Glutamatergic neuron (in vitro differentiated cells): Measurements from ENCODE around the gene CRIM1. TPM values are rescaled to one million over a fixed set of nuclear protein-coding genes. Genes with fewer than 3 reads are reported as not detected.

Experiments used
- DNase-seq: peaks from one replicate; pipeline ENCODE4 v3.0.0; 2022
- H3K27ac Mint-ChIP-seq: one replicate; pipeline ENCODE4 v1.8.0; 2020; ENCODE audit warnings: mild to moderate bottlenecking, mixed read lengths, inconsistent platforms; ENCODE audit not compliant: unreplicated experiment
- H3K27me3 Mint-ChIP-seq: one replicate; pipeline ENCODE4 v1.8.0; 2020; ENCODE audit warnings: mild to moderate bottlenecking, moderate library complexity, mixed read lengths, inconsistent platforms; ENCODE audit not compliant: unreplicated experiment
- H3K36me3 Mint-ChIP-seq: one replicate; pipeline ENCODE4 v1.8.0; 2020; ENCODE audit warnings: mild to moderate bottlenecking, mixed read lengths, inconsistent platforms; ENCODE audit not compliant: unreplicated experiment
- H3K4me1 Mint-ChIP-seq: one replicate; pipeline ENCODE4 v1.8.0; 2020; ENCODE audit warnings: mild to moderate bottlenecking, low read depth, mixed read lengths, inconsistent platforms; ENCODE audit not compliant: unreplicated experiment
- H3K4me3 Mint-ChIP-seq: one replicate; pipeline ENCODE4 v1.8.0; 2020; ENCODE audit warnings: mild to moderate bottlenecking, mixed read lengths, inconsistent platforms; ENCODE audit not compliant: unreplicated experiment
- H3K9me3 Mint-ChIP-seq: one replicate; pipeline ENCODE4 v1.8.0; 2020; ENCODE audit warnings: mild to moderate bottlenecking, moderate library complexity, mixed read lengths, inconsistent platforms; ENCODE audit not compliant: unreplicated experiment
- CTCF ChIP-seq: fragments of 200-600 bp; sonication (generic); IDR thresholded peaks from one replicate; pipeline ENCODE4 v1.5.0; 2021; ENCODE audit not compliant: partially characterized antibody, unreplicated experiment
- total RNA-seq: library from RNA; stranded (reverse); fragmentation: NEBNext Ultra II Directional; extraction: Animal tissue kit (Norgen Biotek cat#: 25700); gene quantifications from one replicate; pipeline ENCODE4 v1.2.1, GENCODE V29; 2021; ENCODE audit not compliant: unreplicated experiment

CRIM1 gene
- total RNA-seq, 1 donor from 2014 or later = 35.7 TPM

DNA sequence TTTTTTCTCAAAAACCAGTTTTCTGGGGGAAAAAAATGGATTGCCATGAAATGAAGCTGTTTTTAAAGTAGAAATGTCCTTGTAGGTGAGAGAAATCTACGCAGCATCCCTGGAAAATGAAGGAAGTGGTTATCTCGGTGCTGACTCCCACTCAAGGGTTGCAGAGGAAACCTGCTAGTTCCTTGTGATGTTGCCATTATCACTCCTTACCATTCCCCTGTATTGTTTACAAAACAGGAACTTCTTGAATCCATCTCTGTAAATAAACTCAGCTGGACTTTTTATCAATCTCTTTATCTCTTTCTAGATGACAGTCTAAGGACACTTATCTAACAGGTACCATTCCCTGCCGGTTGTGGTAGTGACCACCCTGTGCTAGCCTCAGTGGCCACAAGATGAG is 181.2 kb downstream of the CRIM1 start:
- Mint-ChIP-seq H3K27ac (no peak overlapping the region), H3K4me3 (no peak overlapping the region), H3K9me3 (peaks cover 3% of the 10 kb centered on the region), H3K27me3 (peaks cover 2% of the 10 kb centered on the region), H3K4me1 (no peaks in the 10 kb centered on the region), H3K36me3 (no peaks in the 10 kb centered on the region)
- TF ChIP-seq CTCF = no peak
- no peak for DNase-seq

- H3K4me3 Mint-ChIP-seq = no peak overlapping the region
- peaks cover 2% of the 10 kb centered on the region for H3K27me3 Mint-ChIP-seq
- peaks cover 3% of the 10 kb centered on the region for H3K9me3 Mint-ChIP-seq
- no peaks in the 10 kb centered on the region for H3K4me1 Mint-ChIP-seq
- DNase-seq = no peak
- no peak for TF ChIP-seq CTCF
- H3K36me3 Mint-ChIP-seq = no peaks in the 10 kb centered on the region
- H3K27ac Mint-ChIP-seq = no peak overlapping the region
Measured at GRCh38 chr2:36538335-36538734, 182.8 kb downstream of the CRIM1 start.

DNA sequence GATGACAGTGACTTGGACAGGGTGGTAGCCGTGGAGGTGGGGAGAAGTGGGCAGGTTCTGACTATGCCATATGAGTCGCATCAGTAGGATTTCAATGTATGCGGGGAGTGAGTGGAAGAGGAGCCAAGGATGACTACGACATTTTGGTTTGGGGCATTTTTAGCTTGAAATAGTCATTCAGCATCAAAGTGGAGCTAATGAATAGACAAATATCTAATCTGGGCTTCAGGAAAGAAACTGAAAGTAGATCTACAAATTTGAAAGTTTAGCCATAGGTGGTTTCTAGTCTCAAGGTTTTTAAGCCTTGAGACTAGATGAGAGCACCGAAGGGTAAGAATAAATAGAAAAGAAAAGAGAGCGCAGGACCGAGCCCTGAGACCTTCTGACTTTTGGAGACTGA is 184.1 kb downstream of the CRIM1 start:
- Mint-ChIP-seq H3K9me3 (peaks cover 3% of the 10 kb centered on the region), H3K36me3 (no peaks in the 10 kb centered on the region), H3K4me1 (no peaks in the 10 kb centered on the region), H3K27me3 (peaks cover 2% of the 10 kb centered on the region), H3K4me3 (no peak overlapping the region), H3K27ac (no peak overlapping the region)
- no peak for DNase-seq
- no peak for TF ChIP-seq CTCF

GRCh38 chr2:36540986-36541754 is 185.6 kb downstream of the CRIM1 start:
- no peak overlapping the region for H3K27ac Mint-ChIP-seq
- H3K27me3 Mint-ChIP-seq = peaks cover 2% of the 10 kb centered on the region
- peaks cover 3% of the 10 kb centered on the region for H3K9me3 Mint-ChIP-seq
- no peak for TF ChIP-seq CTCF
- no peaks in the 10 kb centered on the region for H3K36me3 Mint-ChIP-seq
- no peaks in the 10 kb centered on the region for H3K4me1 Mint-ChIP-seq
- H3K4me3 Mint-ChIP-seq = no peak overlapping the region
- DNase-seq = no peak

DNA sequence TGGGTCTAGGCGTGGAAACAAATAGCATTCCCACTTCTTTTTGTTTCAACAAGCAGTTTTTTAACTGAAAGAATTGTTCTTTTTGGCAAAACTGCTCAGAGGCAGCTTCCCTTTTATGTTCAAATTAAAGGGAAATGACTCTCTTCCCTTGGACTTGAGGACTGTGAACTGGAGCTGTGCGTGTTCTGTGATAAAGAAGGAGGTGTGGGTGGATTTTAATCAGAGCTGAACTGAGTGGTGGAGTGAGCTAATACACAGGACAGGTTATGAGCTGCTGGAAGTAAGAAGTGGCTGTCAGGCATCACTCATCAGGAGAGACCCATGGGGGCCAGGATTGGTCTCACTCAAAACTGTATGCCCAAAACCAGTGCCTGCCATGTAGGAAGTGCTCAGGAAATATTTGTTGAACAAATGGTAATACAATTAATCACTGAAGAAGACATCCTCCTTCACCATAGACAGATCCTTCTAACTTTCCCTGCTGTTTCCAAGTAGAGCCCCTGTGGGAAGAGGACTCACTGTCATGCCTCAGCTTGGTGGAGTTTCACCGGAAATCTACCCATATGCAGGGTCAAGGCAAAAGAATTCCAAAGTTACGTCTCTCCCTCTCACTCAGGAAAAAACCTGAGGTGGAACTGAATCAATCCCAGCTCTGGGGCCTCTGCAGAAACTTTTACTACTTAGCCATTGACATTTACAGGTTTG is 186.5 kb downstream of the CRIM1 start:
- TF ChIP-seq CTCF = no peak
- DNase-seq = no peak
- no peak overlapping the region for H3K4me3 Mint-ChIP-seq
- no peaks in the 10 kb centered on the region for H3K4me1 Mint-ChIP-seq
- H3K27ac Mint-ChIP-seq = no peak overlapping the region
- no peaks in the 10 kb centered on the region for H3K36me3 Mint-ChIP-seq
- H3K9me3 Mint-ChIP-seq = peaks cover 3% of the 10 kb centered on the region
- H3K27me3 Mint-ChIP-seq = peaks cover 2% of the 10 kb centered on the region
